GM19397 (cell line): ENCODE results near the gene SPECC1L.

Source experiments
- ATAC-seq: cut with Tn5 transposase; IDR thresholded peaks from one replicate; pipeline ENCODE4 v1.9.1; 2021; ENCODE audit warnings: mild to moderate bottlenecking, moderate library complexity; ENCODE audit not compliant: unreplicated experiment

The SPECC1L gene

GRCh38 chr22:24463071-24463760 lies 192.6 kb downstream of the SPECC1L start:
- no peak for ATAC-seq

GRCh38 chr22:24465566-24465965 lies 194.9 kb downstream of the SPECC1L start:
- no peak for ATAC-seq

GRCh38 chr22:24465975-24466374 lies 195.3 kb downstream of the SPECC1L start:
- ATAC-seq, result no peak

GRCh38 chr22:24466716-24467328 lies 196.2 kb downstream of the SPECC1L start:
- ATAC-seq, result no peak

- no peak for ATAC-seq
Measured at GRCh38 chr22:24467340-24467739, 196.7 kb downstream of the SPECC1L start.
